H1 (cell line): ENCODE data around the gene FAAH. TPM values are rescaled to one million over a fixed set of nuclear protein-coding genes. Genes with fewer than 3 reads are reported as not detected.
A peak's percentile ranks its signal among the peaks of the same experiment; 100 is the strongest.

ENCODE experiments used
- CTCF ChIA-PET: fragments of 300-600 bp; sonication (Branson Sonifier 250); formaldehyde crosslinking; loops from one replicate; lab custom pipeline; 2021; ENCODE audit not compliant: partially characterized antibody; lab: Charles Lee
- POLR2A ChIA-PET: fragments of 300-600 bp; sonication (Branson Sonifier 250); formaldehyde crosslinking; loops from one replicate; lab custom pipeline; 2021; ENCODE audit warnings: inconsistent platforms; ENCODE audit not compliant: partially characterized antibody; lab: Charles Lee
- DNase-seq, 2 experiments: peaks; one replicate each; pipeline versions ENCODE4 v3.0.0 to v3.0.0-alpha.2; 2010 to 2022; ENCODE audit warnings: low spot score in 2 of 2, low read depth in 1 of 2, mixed read lengths in 1 of 2
- FAIRE-seq: peaks from 2 replicates; lab custom pipeline; 2011; peaks lifted over from hg19 to GRCh38; lab: Jason Lieb, UNC
- H2AFZ ChIP-seq: 2 replicates; pipeline ENCODE4 v1.8.1; 2012; ENCODE audit warnings: low read length, inconsistent platforms
- H2AK5ac ChIP-seq: 2 replicates; pipeline ENCODE4 v1.6.1; 2013; ENCODE audit warnings: low read depth, low read length
- H2BK120ac ChIP-seq: replicated peaks from 2 replicates; pipeline ENCODE3; 2013; ENCODE audit warnings: low read depth, low read length, inconsistent platforms
- H2BK12ac ChIP-seq: 2 replicates; pipeline ENCODE4 v1.6.1; 2013; ENCODE audit warnings: low read depth, low read length
- H2BK15ac ChIP-seq: 2 replicates; pipeline ENCODE4 v1.6.1; 2013; ENCODE audit warnings: low read length
- H2BK20ac ChIP-seq: 2 replicates; pipeline ENCODE4 v1.6.1; 2013; ENCODE audit warnings: low read length
- H2BK5ac ChIP-seq: 2 replicates; pipeline ENCODE4 v1.6.1; 2013; ENCODE audit warnings: low read depth, low read length
- H3K14ac ChIP-seq: 2 replicates; pipeline ENCODE4 v1.6.1; 2013; ENCODE audit warnings: inconsistent platforms; ENCODE audit not compliant: insufficient read length
- H3K18ac ChIP-seq: 2 replicates; pipeline ENCODE4 v1.6.1; 2013; ENCODE audit warnings: low read length; ENCODE audit errors: extremely low read depth
- H3K23ac ChIP-seq: 2 replicates; pipeline ENCODE4 v1.6.1; 2013; ENCODE audit warnings: inconsistent platforms; ENCODE audit not compliant: insufficient read length
- H3K23me2 ChIP-seq: 2 replicates; pipeline ENCODE4 v1.6.1; 2013; ENCODE audit warnings: low read depth, low read length
- H3K27ac ChIP-seq: 2 replicates; pipeline ENCODE4 v1.6.1; 2011; ENCODE audit warnings: low read depth, low read length, inconsistent platforms
- H3K27me3 ChIP-seq, 4 experiments: replicated peaks in 1 of 4; 1 replicate in 1 of 4; 2 replicates in 3 of 4; pipeline versions ENCODE4 v1.6.1 to v1.8.1; 2011 to 2013; ENCODE audit warnings: low read length in 3 of 4, mild to moderate bottlenecking in 3 of 4, inconsistent platforms in 2 of 4, mixed read lengths in 2 of 4, moderate library complexity in 1 of 4; ENCODE audit not compliant: control insufficient read depth in 3 of 4, insufficient read depth in 3 of 4; ENCODE audit errors: extremely low read depth in 1 of 4
- H3K36me3 ChIP-seq, 4 experiments: 2 replicates each; pipeline versions ENCODE4 v1.6.1 to v1.8.1; 2011 to 2013; ENCODE audit warnings: mild to moderate bottlenecking in 4 of 4, low read length in 3 of 4, moderate library complexity in 2 of 4, control low read depth in 1 of 4, inconsistent platforms in 1 of 4; ENCODE audit not compliant: insufficient read depth in 4 of 4, control insufficient read depth in 2 of 4
- H3K4ac ChIP-seq: replicated peaks from 2 replicates; pipeline ENCODE3; 2013; ENCODE audit warnings: low read length, low read depth, mixed read lengths, inconsistent platforms; ENCODE audit not compliant: insufficient read length
- H3K4me1 ChIP-seq, 4 experiments: replicated peaks in 1 of 4; 1 replicate in 1 of 4; 2 replicates in 3 of 4; pipeline versions ENCODE4 v1.6.1 to v1.8.1; 2011 to 2013; ENCODE audit warnings: low read length in 3 of 4, inconsistent platforms in 2 of 4, mixed read lengths in 1 of 4; ENCODE audit not compliant: insufficient read depth in 4 of 4, control insufficient read depth in 3 of 4
- H3K4me2 ChIP-seq, 2 experiments: 2 replicates each; pipeline versions ENCODE4 v1.6.1 to v1.8.1; 2011 to 2013; ENCODE audit warnings: low read depth in 2 of 2, low read length in 2 of 2, control low read depth in 1 of 2, inconsistent platforms in 1 of 2, mild to moderate bottlenecking in 1 of 2; ENCODE audit not compliant: insufficient read depth in 1 of 2
- H3K4me3 ChIP-seq, 4 experiments: fragments of 200-600, 300-600 bp in 1 of 4; sonication (generic), shearing (Covaris generic), sonication (Bioruptor Twin) in 1 of 4; 2 replicates each; pipeline versions ENCODE4 v1.5.1 to v1.8.1; 2011 to 2016; ENCODE audit warnings: low read length in 4 of 4, low read depth in 3 of 4, control low read depth in 2 of 4, inconsistent platforms in 2 of 4, mild to moderate bottlenecking in 2 of 4, mixed read lengths in 1 of 4, moderate library complexity in 1 of 4; ENCODE audit not compliant: insufficient read depth in 2 of 4; ENCODE audit errors: extremely low read depth in 1 of 4
- H3K56ac ChIP-seq: replicated peaks from 2 replicates; pipeline ENCODE3; 2013; ENCODE audit warnings: low read depth, mild to moderate bottlenecking, mixed read lengths, low read length, inconsistent platforms; ENCODE audit not compliant: insufficient read length
- H3K79me1 ChIP-seq: 2 replicates; pipeline ENCODE4 v1.6.1; 2013; ENCODE audit warnings: low read depth, low read length, control low read depth
- H3K79me2 ChIP-seq, 2 experiments: 2 replicates each; pipeline versions ENCODE4 v1.6.1 to v1.8.1; 2012 to 2013; ENCODE audit warnings: low read length in 2 of 2, mild to moderate bottlenecking in 2 of 2, inconsistent platforms in 1 of 2; ENCODE audit not compliant: insufficient read depth in 2 of 2, control insufficient read depth in 1 of 2
- H3K9ac ChIP-seq, 4 experiments: replicated peaks in 1 of 4; 1 replicate in 1 of 4; 2 replicates in 3 of 4; pipeline versions ENCODE4 v1.6.1 to v1.8.1; 2011 to 2013; ENCODE audit warnings: low read depth in 3 of 4, low read length in 3 of 4, control low read depth in 2 of 4, mild to moderate bottlenecking in 2 of 4, moderate library complexity in 2 of 4, inconsistent platforms in 1 of 4; ENCODE audit errors: extremely low read depth in 1 of 4
- H3K9me3 ChIP-seq, 2 experiments: 2 replicates each; pipeline versions ENCODE4 v1.6.1 to v1.8.1; 2012 to 2013; ENCODE audit warnings: mild to moderate bottlenecking in 2 of 2, moderate library complexity in 2 of 2, control low read depth in 1 of 2, inconsistent platforms in 1 of 2, low read depth in 1 of 2, low read length in 1 of 2, mixed read lengths in 1 of 2; ENCODE audit not compliant: insufficient read depth in 2 of 2
- H4K20me1 ChIP-seq, 2 experiments: replicated peaks in 1 of 2; 2 replicates each; pipeline versions ENCODE3 to v1.8.1; 2011 to 2013; ENCODE audit warnings: inconsistent platforms in 2 of 2, low read length in 2 of 2, mild to moderate bottlenecking in 1 of 2; ENCODE audit not compliant: insufficient read depth in 2 of 2, control insufficient read depth in 1 of 2
- H4K5ac ChIP-seq: 2 replicates; pipeline ENCODE4 v1.6.1; 2013; ENCODE audit warnings: low read length, low read depth, mixed read lengths, inconsistent platforms; ENCODE audit not compliant: insufficient read length
- H4K8ac ChIP-seq: 2 replicates; pipeline ENCODE4 v1.8.0; 2013; ENCODE audit warnings: mild to moderate bottlenecking, moderate library complexity, low read length, inconsistent platforms; ENCODE audit not compliant: insufficient read depth; ENCODE audit errors: extremely low read depth
- H4K91ac ChIP-seq: replicated peaks from 2 replicates; pipeline ENCODE3; 2013; ENCODE audit warnings: low read length, mixed read lengths, inconsistent platforms; ENCODE audit not compliant: insufficient read length
- BRCA1 ChIP-seq: IDR thresholded peaks from 2 replicates; pipeline ENCODE4 v1.6.1; 2012; ENCODE audit warnings: low read depth, low read length, improper control_type of control experiment
- GTF2F1 ChIP-seq: IDR thresholded peaks from 2 replicates; pipeline ENCODE4 v1.6.1; 2012; ENCODE audit warnings: low read depth, low read length, improper control_type of control experiment, borderline replicate concordance
- RNF2 ChIP-seq: fragments of 200-900, 300-1000 bp; sonication (generic); IDR thresholded peaks from 2 replicates; pipeline ENCODE4 v1.7.1; 2016; ENCODE audit warnings: borderline replicate concordance, low read depth, mild to moderate bottlenecking, antibody characterized with exemption, low read length; ENCODE audit not compliant: poor library complexity, severe bottlenecking; ENCODE audit errors: missing control alignments
- WGBS, 2 experiments: shearing (Covaris generic) in 1 of 2; methylation state at CpG; one replicate each; pipeline versions ENCODE4 v1.1.6 to v1.1.7; 2013 to 2015; ENCODE audit warnings: low lambda C conversion rate in 2 of 2, mixed read lengths in 2 of 2, inconsistent platforms in 1 of 2, low coverage in 1 of 2, missing lambda C conversion rate in 1 of 2; ENCODE audit not compliant: insufficient replicate concordance in 2 of 2, insufficient coverage in 1 of 2, insufficient read length in 1 of 2; ENCODE audit errors: extremely low coverage in 1 of 2, missing lambda C conversion rate in 1 of 2; 5-methylcytosine and 5-hydroxymethylcytosine counted together
- polyA plus RNA-seq, 7 experiments: library from polyadenylated mRNA; depleted of rRNA in 3 of 7; stranded (reverse) in 5 of 7; unstranded in 2 of 7; fragments of >200 nt in 5 of 7; fragments of 200-250 nt in 2 of 7; gene quantifications; 1 replicate in 5 of 7; 2 replicates in 1 of 7; 4 replicates in 1 of 7; pipeline versions ENCODE4 v1.2.1 to v1.2.3, GENCODE V29; 2011 to 2013; ENCODE audit warnings: missing spikeins in 2 of 7, mixed read lengths in 2 of 7
- total RNA-seq: library from RNA; stranded (reverse); fragmentation: NEBNext Ultra II Directional; extraction: Animal tissue kit (Norgen Biotek cat#: 25700); gene quantifications from 2 replicates; pipeline ENCODE4 v1.2.1, GENCODE V29; 2021

Gene FAAH
- total and polyA plus RNA-seq, 2 of the 8 experiments (the other 6 are each of a cell fraction or from before 2014, with no cell fraction given): 41.2 to 47.3 TPM

GRCh38 chr1:46406881-46407608, 12.9 kb downstream of the FAAH start:
- 0 out of 2 replicates have a peak overlapping the region, but pooled peaks have one; percentile 48 for H2AK5ac ChIP-seq
- no peak overlapping the region for H3K56ac ChIP-seq
- peaks cover 0 to 2% of the 10 kb centered on the region in 2 experiments for H4K20me1 ChIP-seq
- TF ChIP-seq RNF2: no peak
- no peak for TF ChIP-seq GTF2F1
- TF ChIP-seq BRCA1: no peak
- peak overlapping the region; percentile 81; the same call in 1 of the 2 replicates for H2BK15ac ChIP-seq
- H2BK120ac ChIP-seq: peak overlapping the region; percentile 56
- ChIA-PET CTCF (interaction anchor here (0.7 to 25.3 kb wide), 12 partner anchors 8 to 121 kb away, joined by 3 to 513 read pairs (median 4); partner anchors contain the start of gene FAAH), POLR2A (interaction anchor here (1.0 to 4.0 kb wide), 2 partner anchors 12 to 30 kb away, joined by 3 to 19 read pairs; no protein-coding TSS in a partner anchor)
- WGBS, 2 experiments: 75% methylated on average over 12 of the region's 13 CpGs; no CpG with 5 or more reads in 1 of the 2 experiments
- H3K27me3 ChIP-seq: no peaks in the 10 kb centered on the region
- H4K8ac ChIP-seq: no peak overlapping the region; the same call in 1 of the 2 replicates
- peak overlapping the region; percentile 38 for H4K5ac ChIP-seq
- no peaks in the 10 kb centered on the region; the same call in 1 of the 2 replicates for H3K23me2 ChIP-seq
- H2AFZ ChIP-seq: no peak overlapping the region
- FAIRE-seq (no peak), DNase-seq (no peak)
- H3K79me1 ChIP-seq: no peaks in the 10 kb centered on the region
- H3K4me3 ChIP-seq: no peak overlapping the region
- H3K4me1 ChIP-seq: peaks cover 2 to 19% (median 13%) of the 10 kb centered on the region in 4 experiments
- no peak overlapping the region for H3K23ac ChIP-seq
- no peak overlapping the region for H3K27ac ChIP-seq
- H3K36me3 ChIP-seq: peaks cover 3 to 16% (median 4%) of the 10 kb centered on the region in 4 experiments; a peak in 5 of 8 replicates
- H3K18ac ChIP-seq: peak overlapping the region; percentile 75
- peak overlapping the region; percentile 93 for H4K91ac ChIP-seq
- H3K9me3 ChIP-seq: no peaks in the 10 kb centered on the region
- peaks cover 0 to 4% of the 10 kb centered on the region in 2 experiments; a peak in 1 of 4 replicates for H3K79me2 ChIP-seq
- peak overlapping the region; percentile 98; the same call in 1 of the 2 replicates for H2BK12ac ChIP-seq
- H2BK20ac ChIP-seq: 0 out of 2 replicates have a peak overlapping the region, but pooled peaks have one; percentile 86
- H3K4me2 ChIP-seq: peak overlapping the region; percentile 5 to 45; a peak in 2 of 4 replicates
- peak overlapping the region; percentile 66 for H2BK5ac ChIP-seq
- H3K14ac ChIP-seq: no peak overlapping the region
- H3K4ac ChIP-seq: peak overlapping the region; percentile 12
- peak overlapping the region in 1 of 4 experiments; percentile 7; a peak in 1 of 7 replicates for H3K9ac ChIP-seq
